Measurements from ENCODE around the gene STX10.

STX10 gene

DNA sequence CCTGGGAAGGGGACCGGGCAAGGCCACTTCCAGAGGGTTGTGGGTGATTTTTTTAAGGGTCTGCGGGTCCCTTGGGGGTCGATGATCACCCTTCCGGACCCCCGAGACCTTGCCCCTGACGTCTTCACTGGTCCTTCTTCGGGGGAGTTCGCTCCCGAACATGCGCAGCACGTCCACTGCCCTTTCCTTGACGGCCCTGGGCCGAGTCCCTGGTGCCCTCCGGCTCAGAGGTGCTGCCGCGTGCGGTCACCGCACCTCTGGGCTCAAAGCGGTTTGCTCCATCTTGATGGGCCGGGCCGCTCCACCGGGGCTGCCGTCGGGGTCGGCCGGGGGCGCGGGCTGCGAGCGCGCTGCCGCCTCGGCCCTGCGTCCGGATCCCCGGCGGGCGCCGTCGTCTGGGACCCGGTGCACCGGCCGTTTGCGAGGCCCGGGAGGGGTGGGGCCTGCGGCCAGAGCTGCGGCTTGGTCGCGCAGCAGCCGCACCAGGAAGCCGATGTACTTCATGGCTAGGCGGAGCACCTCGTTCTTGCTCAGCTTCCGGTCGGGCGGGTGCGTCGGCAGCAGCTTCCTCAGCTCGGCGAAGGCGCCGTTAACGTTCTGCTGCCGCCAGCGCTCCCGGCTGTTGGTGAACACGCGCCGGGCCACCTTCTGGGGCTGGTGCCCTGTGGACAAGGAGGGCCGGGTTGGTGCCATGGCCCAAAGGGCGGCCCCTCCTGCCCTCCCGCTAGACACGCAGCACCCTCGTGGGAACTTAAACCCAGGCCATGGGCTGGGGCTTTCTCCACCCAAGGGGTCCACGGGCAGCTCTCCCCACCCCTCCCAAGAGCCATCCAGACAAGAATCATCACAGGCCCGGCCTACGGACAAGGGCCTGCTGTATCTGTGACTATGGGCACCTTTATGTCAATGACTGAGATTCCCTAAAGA, 50.8 kb downstream of the STX10 start:
- peak; percentile 62 for DNase-seq

DNA sequence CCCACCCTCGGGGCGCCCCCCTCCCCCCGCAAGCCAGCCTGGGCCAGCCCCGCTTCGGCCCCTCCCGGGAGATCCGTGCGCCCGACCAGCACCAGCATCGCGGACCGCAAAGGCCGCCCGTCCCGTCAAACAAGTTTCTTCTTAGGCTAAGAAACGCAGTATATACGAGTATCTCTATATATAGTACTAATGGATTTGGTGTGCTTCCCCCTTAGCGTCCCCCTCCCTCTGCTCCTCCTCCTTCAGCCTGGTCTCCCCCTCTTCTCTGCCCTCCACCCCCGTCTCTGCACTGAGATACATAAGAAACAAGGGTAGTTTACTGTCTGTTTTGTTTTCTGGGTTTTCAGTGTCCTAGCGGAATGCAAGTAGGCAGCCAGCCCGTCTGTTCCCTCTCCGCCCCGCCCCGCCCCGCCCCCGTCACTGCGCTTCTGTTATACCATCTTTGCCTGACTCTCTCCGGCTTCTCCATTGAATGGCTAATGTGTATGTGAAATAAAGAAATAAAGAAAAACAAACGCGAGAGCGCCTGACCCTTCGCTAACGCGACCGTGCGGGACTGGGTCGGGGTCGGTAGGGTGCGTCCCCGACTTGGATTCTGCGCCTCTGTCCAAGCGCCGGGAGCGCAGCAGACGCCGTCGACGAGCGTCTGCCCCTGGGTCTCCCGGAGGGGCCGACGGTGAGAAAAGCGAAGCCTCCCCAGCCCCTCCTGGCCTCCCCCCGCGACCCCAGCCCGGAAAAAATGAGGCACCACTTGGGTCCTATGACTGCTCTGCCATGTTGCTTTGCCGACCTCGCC, 51.7 kb downstream of the STX10 start:
- DNase-seq = peak; percentile 76

DNA sequence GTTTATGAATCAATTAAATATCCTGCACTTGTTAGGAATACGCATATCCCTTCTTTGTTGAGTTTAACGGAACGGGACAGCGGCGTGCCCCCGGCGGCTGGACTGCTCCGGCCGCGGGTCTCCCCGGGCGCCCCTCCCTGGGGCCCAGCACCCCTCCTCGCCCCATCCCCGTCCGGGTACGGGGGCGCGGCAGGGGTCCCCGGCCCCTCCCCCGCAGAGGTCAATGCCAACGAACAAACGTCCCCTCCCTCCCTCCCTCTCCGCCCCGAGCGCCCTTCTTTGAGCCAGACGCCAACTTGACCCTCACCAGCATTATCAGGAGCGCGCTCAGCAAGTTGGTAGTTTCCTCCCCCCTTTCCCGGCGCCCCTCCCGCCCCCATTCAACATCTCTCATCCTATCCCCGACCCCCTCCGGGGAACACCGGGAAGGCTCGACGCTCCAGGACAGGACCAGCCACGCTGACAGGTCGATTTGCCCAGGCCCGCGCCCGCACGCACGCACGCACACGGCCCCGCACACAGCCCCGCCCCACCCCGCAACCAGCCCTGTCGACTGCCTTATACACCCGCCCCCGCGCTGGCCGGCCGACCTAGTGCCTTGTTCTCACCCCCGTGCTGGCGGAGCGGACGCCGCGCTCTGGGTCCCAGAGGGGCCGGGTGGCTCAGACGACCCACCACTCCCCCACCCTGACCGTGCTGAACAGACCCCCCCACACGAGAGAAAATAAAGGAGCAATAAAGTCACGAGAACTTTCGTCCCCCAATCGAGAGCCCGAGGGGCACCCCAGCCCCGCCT, 52.5 kb downstream of the STX10 start:
- DNase-seq = no peak

DNA sequence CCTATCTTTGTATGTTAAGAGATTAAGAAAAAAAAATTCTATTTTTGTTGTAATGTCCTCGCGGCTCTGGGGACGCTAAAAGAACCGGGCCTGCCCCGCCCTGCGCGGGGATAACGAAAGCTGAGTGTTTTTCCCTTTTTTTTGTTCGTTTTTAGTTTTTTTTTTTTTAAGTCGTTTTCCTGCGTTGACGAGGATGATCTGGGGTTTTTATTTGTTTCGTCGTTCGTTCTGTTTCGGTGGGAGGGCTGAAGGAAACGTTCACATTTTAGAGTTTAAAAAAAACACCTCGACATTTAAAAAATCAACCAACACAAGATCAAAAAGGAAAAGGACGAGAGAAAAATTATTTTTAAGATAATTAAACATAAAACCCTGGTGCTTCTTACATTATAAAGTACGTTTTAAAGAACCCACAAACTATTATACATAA, 53.1 kb downstream of the STX10 start:
- no peak for DNase-seq

DNA sequence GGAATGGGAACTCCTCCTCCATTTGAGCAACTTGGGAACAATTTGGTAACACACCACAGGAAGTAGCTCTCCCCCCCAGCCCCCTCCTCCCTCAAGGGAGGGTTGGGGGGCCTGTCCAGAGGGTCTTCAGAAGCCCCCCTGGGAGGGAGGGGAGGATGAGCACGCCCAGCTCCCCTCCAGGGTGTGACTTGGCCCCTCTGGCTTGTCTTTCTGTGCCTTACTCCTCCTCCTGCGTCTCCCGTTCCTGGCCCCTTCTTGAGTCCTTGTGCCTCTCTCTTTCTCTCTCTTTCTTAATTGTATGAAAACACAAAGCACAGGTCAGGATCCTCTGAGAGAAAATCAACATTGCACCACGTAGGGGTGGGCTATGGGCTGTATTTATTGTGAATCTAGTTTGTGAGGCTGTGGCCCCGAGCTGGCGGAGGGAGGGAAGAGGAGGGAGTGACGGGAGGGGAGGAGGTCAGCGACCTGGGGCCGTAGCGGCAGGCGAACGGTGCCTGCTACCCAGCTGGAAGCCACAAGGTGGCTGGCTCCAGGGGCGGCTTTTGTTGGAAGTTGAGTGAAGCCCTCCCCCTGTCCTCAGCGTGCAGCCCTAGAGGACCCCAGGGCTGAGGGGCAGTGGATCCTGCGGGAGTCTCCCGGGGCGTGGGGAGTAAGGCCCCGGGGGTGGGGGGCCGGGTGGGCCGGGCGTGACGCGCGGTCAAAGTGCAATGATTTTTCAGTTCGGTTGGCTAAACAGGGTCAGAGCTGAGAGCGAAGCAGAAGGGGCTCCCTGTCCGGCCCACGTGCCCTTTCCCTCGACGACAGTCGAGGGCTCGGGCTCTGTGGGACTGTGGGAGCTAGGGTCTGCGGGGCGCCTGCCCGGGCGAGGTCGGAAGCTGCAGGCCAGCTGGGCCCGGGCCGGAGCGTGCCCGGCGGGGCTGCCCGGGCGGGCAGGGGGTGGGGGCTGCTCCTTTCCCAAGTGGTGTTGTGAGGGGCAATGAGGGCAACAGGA, 53.9 kb downstream of the STX10 start:
- no peak for DNase-seq

DNA sequence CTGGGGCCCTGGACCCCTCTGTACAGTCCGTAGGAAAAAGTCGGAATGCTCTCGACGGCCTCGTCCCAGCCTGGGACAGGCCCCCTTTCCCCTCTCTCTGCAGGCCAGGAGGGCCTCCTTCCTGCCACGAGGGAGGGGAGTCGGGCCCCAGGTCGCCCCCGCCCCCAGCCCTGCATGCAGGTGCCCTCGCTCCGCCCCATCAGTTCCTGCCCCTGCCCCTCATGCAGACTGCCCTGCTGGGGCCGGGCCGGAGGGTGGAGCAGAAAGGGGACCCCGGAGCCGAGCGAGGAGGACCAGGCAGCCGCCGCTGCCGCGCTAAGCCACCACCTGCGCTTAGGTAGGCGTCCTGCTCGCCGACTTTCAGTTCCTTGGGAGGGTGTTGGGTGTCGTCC, 54.8 kb downstream of the STX10 start:
- DNase-seq = no peak

DNA sequence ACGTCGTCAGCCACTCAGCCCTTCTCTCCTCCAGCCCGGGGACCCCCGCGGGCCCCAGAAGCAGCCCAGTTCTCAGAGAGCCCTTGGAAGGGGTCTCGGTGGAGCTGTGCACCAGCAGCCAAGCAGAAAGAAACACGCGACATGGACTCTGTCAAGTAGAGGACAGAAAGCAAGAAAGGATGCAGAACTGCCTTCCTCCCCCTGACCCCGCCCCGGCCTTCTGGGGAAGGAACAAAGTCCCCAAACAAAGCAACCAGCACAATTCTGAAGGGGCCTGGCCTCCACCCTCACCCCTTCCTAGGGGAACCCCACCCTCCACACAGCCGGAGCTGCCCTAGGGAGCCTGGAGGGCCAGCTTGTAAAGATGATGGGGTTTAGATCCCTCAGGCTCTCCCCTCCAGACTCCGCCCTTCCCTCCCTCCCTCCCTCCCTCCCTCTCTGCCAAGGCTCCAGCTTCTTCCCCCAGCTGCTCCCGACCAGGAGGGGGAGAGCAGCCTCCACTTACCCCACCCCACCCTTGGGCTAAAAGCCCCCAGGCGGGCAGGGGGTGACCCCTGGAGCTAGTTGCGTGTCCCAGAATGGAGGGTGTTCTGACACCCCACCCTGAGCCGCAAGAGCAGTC, 55.3 kb downstream of the STX10 start:
- no peak for DNase-seq

DNA sequence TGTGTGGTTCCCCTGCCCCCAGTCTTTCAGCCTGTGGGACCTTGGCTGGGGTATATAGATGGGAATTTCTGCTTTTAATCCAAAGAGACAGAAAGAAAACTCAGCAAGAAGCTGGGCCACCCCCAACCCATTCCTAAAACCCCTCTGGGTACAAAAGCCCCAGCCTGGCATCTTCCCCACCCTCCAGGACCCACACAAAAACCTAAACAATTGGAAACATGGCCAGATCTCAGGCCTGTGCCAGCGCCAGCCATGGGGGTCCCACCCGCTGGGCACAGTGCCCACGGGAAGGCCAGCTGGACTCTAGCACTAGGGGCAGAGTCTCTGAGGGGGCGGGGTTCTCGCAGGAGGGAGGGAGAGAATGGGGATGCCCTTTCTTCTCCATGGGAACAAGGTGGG, 56.1 kb downstream of the STX10 start:
- no peak for DNase-seq
